K562 (cell line): ENCODE results near the gene MBD4. TPM values are rescaled to one million over a fixed set of nuclear protein-coding genes. Genes with fewer than 3 reads are reported as not detected.

Experiments
- BRD4 ChIP-seq: fragments of 200-600 bp; sonication (generic); IDR thresholded peaks from 2 replicates; pipeline ENCODE4 v1.6.1; 2017; ENCODE audit warnings: inconsistent platforms
- DMBX1 ChIP-seq: fragments of 250-450 bp; sonication (Bioruptor Pico); IDR thresholded peaks from 2 replicates; pipeline ENCODE4 v1.8.0; 2022; ENCODE audit warnings: inconsistent platforms, mild to moderate bottlenecking, moderate library complexity, borderline replicate concordance
- E2F3 ChIP-seq: fragments of 250-450 bp; sonication (Bioruptor Pico); IDR thresholded peaks from 2 replicates; pipeline ENCODE4 v1.4.0; 2020; ENCODE audit warnings: mild to moderate bottlenecking
- EP400 ChIP-seq: fragments of 450-650 bp; IDR thresholded peaks from 2 replicates; pipeline ENCODE4 v1.6.1; 2017; ENCODE audit warnings: antibody characterized with exemption, mild to moderate bottlenecking, moderate library complexity
- ESRRA ChIP-seq: fragments of 450-650 bp; IDR thresholded peaks from 2 replicates; pipeline ENCODE4 v1.6.1; 2014; ENCODE audit warnings: low read depth, mild to moderate bottlenecking, moderate library complexity, borderline replicate concordance
- FOXP1 ChIP-seq: sonication (generic); formaldehyde crosslinking; IDR thresholded peaks from 2 replicates; pipeline ENCODE4 v1.8.0; 2022; ENCODE audit warnings: mild to moderate bottlenecking, missing genetic modification reagents
- GABPB1 ChIP-seq: sonication (generic); formaldehyde crosslinking; IDR thresholded peaks from 2 replicates; pipeline ENCODE4 v1.8.0; 2022; ENCODE audit warnings: mild to moderate bottlenecking, missing genetic modification reagents
- KLF13 ChIP-seq: fragments of 450-650 bp; IDR thresholded peaks from 2 replicates; pipeline ENCODE4 v1.6.1; 2016; ENCODE audit warnings: missing genetic modification characterization, low read depth, mild to moderate bottlenecking, missing compliant biosample characterization, moderate library complexity, borderline replicate concordance
- NONO ChIP-seq, 2 experiments: fragments of 200-400 bp in 1 of 2; fragments of 450-650 bp in 1 of 2; formaldehyde crosslinking in 1 of 2; IDR thresholded peaks; 2 replicates each; pipeline ENCODE4 v1.6.1; 2017; ENCODE audit warnings: low read depth in 2 of 2, mild to moderate bottlenecking in 2 of 2, moderate library complexity in 2 of 2, low read length in 1 of 2
- NR2C1 ChIP-seq, 2 experiments: fragments of 450-650 bp; IDR thresholded peaks; 2 replicates each; pipeline ENCODE4 v1.6.1; 2017; ENCODE audit warnings: mild to moderate bottlenecking in 2 of 2, antibody characterized with exemption in 1 of 2, inconsistent platforms in 1 of 2, missing compliant biosample characterization in 1 of 2, missing genetic modification characterization in 1 of 2
- POLR2AphosphoS2 ChIP-seq: IDR thresholded peaks from 2 replicates; pipeline ENCODE4 v1.6.1; 2012; ENCODE audit warnings: low read length, improper control_type of control experiment
- POLR2H ChIP-seq: IDR thresholded peaks from 2 replicates; pipeline ENCODE4 v1.6.1; 2016; ENCODE audit warnings: missing genetic modification characterization, low read depth, mild to moderate bottlenecking, control low read depth, missing compliant biosample characterization, moderate library complexity
- ZNF263 ChIP-seq: sonication (generic); formaldehyde crosslinking; IDR thresholded peaks from 2 replicates; pipeline ENCODE4 v1.8.0; 2022; ENCODE audit warnings: mild to moderate bottlenecking, missing genetic modification reagents, borderline replicate concordance
- ZNF384 ChIP-seq: IDR thresholded peaks from 2 replicates; pipeline ENCODE4 v1.6.1; 2012; ENCODE audit warnings: low read depth, low read length, improper control_type of control experiment
- ZNF668 ChIP-seq: fragments of 250-450 bp; sonication (Bioruptor Pico); IDR thresholded peaks from 2 replicates; pipeline ENCODE4 v1.8.0; 2022; ENCODE audit warnings: mild to moderate bottlenecking, inconsistent platforms
- ZNF717 ChIP-seq: fragments of 250-450 bp; sonication (Bioruptor Pico); IDR thresholded peaks from 2 replicates; pipeline ENCODE4 v1.5.0; 2021
- polyA plus RNA-seq, 8 experiments: library from polyadenylated mRNA; depleted of rRNA in 4 of 8; stranded (reverse) in 5 of 8; unstranded in 3 of 8; fragments of >200 nt; fragmentation: Nextera tagmentation in 2 of 8; fragmentation: Illumina TruSeq in 1 of 8; extraction: Ambion mirVana in 2 of 8; extraction: Trizol in 1 of 8; gene quantifications; 2 replicates each; pipeline versions ENCODE4 v1.2.1 to v1.2.3, GENCODE V29; 2011 to 2014; ENCODE audit warnings: inconsistent platforms in 1 of 8, missing spikeins in 1 of 8
- total RNA-seq, 7 experiments: library from RNA; depleted of rRNA in 6 of 7; stranded (reverse); fragments of >200 nt in 6 of 7; fragmentation: Illumina TruSeq in 2 of 7; extraction: Trizol in 2 of 7; gene quantifications; 2 replicates each; pipeline versions ENCODE4 v1.2.1 to v1.2.3, GENCODE V29; 2011 to 2021; ENCODE audit warnings: low replicate concordance in 1 of 7
- TF ChIP-seq, protein P1 (sequence below): fragments of 150-350 bp; IDR thresholded peaks from 2 replicates; pipeline ENCODE4 v1.6.1; 2014; ENCODE audit warnings: low read depth, mild to moderate bottlenecking, low read length, borderline replicate concordance
- TF ChIP-seq, protein P2 (sequence below): sonication (generic); formaldehyde crosslinking; IDR thresholded peaks from 2 replicates; pipeline ENCODE4 v1.9.0; 2022; ENCODE audit warnings: mild to moderate bottlenecking, missing genetic modification reagents
- TF ChIP-seq, protein P3 (sequence below): fragments of 450-650 bp; IDR thresholded peaks from 2 replicates; pipeline ENCODE4 v1.6.1; 2016; ENCODE audit warnings: low read depth, mild to moderate bottlenecking, moderate library complexity
- TF ChIP-seq, protein P4 (sequence below): fragments of 150-350 bp; conservative IDR thresholded peaks from 2 replicates; pipeline ENCODE4 v1.6.1; 2014; ENCODE audit warnings: low read length

The MBD4 gene
- total and polyA plus RNA-seq, 9 of the 15 experiments (the other 6 are each of a cell fraction or from before 2014, with no cell fraction given), result 13.3 to 63.9 (median 39.0) TPM

DNA sequence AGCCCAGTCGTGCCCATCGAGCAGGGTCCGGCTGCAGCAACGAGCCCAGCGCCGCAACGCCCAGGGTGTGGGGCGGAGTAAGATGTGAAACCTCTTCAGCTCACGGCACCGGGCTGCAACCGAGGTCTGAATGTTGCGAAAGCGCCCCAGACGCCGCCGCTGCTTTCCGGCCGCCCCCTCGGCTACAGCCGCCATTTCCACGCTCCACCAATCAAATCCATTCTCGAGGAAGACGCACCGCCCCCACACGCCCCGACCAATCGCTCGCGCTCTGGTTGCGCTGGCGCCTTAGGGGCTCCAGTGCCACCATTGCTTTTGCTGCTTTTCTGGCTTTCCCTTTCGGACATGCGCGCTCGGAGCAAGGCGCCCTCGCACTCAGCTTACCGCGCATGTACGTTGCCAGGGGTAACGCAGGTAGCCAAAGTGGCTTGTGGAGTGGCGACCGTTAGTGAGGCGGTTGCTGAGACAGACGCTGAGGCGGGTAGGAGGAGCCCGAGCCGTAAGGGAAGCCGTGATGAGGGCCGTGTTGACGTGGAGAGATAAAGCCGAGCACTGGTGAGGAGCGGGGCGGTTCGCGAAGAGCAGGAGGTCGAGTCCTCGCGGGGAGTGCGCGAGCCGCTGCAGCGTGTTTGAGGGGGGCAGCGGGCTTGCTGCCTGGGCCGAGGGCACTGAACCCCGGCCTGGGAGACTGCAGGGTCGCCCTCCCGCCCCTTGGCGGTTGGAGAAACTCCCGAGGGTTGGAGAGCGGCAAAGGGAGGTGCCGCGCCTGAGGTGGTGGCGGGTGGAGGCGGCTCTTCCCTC lies at the start of gene MBD4, which contains the start of gene IFT122 (continued):
- TF ChIP-seq NR2C1 (IDR thresholded peaks at IDR 0.05) (no peak), NR2C1 (tag; IDR thresholded peaks at IDR 0.05) (peak; percentile 27; the same call in 1 of the 2 replicates), E2F3 (no peak), BRD4 (no peak), ZNF717 (no peak), POLR2H (tag) (peak; percentile 89), FOXP1 (no peak), ZNF384 (peak; percentile 10; the same call in 1 of the 2 replicates), DMBX1 (CRISPR knock-in tag) (0 out of 2 replicates have a peak, but pooled peaks have one; percentile 45), ZNF668 (CRISPR knock-in tag) (no peak), KLF13 (tag) (peak; percentile 64; the same call in 1 of the 2 replicates), POLR2AphosphoS2 (no peak), EP400 (peak; percentile 85), ZNF263 (CRISPR knock-in tag) (peak; percentile 88), GABPB1 (peak; percentile 62; the same call in 1 of the 2 replicates), ESRRA (peak; percentile 16; the same call in 1 of the 2 replicates), NONO (IDR thresholded peaks at IDR 0.05; ENCODE audit: low read depth in 2 of 2, low read length in 1 of 2) (peak in 1 of 2 experiments; percentile 69; a peak in 1 of 4 replicates)
- TF ChIP-seq, protein P1, sequence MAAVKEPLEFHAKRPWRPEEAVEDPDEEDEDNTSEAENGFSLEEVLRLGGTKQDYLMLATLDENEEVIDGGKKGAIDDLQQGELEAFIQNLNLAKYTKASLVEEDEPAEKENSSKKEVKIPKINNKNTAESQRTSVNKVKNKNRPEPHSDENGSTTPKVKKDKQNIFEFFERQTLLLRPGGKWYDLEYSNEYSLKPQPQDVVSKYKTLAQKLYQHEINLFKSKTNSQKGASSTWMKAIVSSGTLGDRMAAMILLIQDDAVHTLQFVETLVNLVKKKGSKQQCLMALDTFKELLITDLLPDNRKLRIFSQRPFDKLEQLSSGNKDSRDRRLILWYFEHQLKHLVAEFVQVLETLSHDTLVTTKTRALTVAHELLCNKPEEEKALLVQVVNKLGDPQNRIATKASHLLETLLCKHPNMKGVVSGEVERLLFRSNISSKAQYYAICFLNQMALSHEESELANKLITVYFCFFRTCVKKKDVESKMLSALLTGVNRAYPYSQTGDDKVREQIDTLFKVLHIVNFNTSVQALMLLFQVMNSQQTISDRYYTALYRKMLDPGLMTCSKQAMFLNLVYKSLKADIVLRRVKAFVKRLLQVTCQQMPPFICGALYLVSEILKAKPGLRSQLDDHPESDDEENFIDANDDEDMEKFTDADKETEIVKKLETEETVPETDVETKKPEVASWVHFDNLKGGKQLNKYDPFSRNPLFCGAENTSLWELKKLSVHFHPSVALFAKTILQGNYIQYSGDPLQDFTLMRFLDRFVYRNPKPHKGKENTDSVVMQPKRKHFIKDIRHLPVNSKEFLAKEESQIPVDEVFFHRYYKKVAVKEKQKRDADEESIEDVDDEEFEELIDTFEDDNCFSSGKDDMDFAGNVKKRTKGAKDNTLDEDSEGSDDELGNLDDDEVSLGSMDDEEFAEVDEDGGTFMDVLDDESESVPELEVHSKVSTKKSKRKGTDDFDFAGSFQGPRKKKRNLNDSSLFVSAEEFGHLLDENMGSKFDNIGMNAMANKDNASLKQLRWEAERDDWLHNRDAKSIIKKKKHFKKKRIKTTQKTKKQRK, result no peak
- TF ChIP-seq, protein P2, sequence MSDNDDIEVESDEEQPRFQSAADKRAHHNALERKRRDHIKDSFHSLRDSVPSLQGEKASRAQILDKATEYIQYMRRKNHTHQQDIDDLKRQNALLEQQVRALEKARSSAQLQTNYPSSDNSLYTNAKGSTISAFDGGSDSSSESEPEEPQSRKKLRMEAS (CRISPR knock-in tag), result peak; percentile 59
- TF ChIP-seq, protein P3, sequence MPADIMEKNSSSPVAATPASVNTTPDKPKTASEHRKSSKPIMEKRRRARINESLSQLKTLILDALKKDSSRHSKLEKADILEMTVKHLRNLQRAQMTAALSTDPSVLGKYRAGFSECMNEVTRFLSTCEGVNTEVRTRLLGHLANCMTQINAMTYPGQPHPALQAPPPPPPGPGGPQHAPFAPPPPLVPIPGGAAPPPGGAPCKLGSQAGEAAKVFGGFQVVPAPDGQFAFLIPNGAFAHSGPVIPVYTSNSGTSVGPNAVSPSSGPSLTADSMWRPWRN, result no peak
- TF ChIP-seq, protein P4, sequence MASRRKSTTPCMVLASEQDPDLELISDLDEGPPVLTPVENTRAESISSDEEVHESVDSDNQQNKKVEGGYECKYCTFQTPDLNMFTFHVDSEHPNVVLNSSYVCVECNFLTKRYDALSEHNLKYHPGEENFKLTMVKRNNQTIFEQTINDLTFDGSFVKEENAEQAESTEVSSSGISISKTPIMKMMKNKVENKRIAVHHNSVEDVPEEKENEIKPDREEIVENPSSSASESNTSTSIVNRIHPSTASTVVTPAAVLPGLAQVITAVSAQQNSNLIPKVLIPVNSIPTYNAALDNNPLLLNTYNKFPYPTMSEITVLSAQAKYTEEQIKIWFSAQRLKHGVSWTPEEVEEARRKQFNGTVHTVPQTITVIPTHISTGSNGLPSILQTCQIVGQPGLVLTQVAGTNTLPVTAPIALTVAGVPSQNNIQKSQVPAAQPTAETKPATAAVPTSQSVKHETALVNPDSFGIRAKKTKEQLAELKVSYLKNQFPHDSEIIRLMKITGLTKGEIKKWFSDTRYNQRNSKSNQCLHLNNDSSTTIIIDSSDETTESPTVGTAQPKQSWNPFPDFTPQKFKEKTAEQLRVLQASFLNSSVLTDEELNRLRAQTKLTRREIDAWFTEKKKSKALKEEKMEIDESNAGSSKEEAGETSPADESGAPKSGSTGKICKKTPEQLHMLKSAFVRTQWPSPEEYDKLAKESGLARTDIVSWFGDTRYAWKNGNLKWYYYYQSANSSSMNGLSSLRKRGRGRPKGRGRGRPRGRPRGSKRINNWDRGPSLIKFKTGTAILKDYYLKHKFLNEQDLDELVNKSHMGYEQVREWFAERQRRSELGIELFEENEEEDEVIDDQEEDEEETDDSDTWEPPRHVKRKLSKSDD, result peak; percentile 66; the same call in 1 of the 2 replicates
